NK-92 treated with Interleukin-12 subunit alpha and Interleukin-12 subunit beta, amount 100 ng/mL, for 24 hours (cell line): ENCODE results near the gene RNF217.

Experiments used
- DNase-seq: peaks from one replicate; lab custom pipeline; 2025; lab: John Stamatoyannopoulos, UW

RNF217 gene

GRCh38 chr6:124989136-124989983 is 27.1 kb downstream of the RNF217 start:
- DNase-seq = no peak

GRCh38 chr6:124990988-124991387 is 28.8 kb downstream of the RNF217 start:
- no peak for DNase-seq

- DNase-seq = no peak
Measured at GRCh38 chr6:124991764-124992295, 29.6 kb downstream of the RNF217 start.

- no peak for DNase-seq
Measured at GRCh38 chr6:124993327-124993726, 31.1 kb downstream of the RNF217 start.

- no peak for DNase-seq
Measured at GRCh38 chr6:124994648-124995047, 32.4 kb downstream of the RNF217 start.

- no peak for DNase-seq
Measured at GRCh38 chr6:124995131-124995530, 32.9 kb downstream of the RNF217 start.

- no peak for DNase-seq
Measured at GRCh38 chr6:124995645-124996325, 33.5 kb downstream of the RNF217 start.

- DNase-seq = no peak
Measured at GRCh38 chr6:124996411-124996810, 34.2 kb downstream of the RNF217 start.

GRCh38 chr6:124997196-124997875 is 35.1 kb downstream of the RNF217 start:
- no peak for DNase-seq

- no peak for DNase-seq
Measured at GRCh38 chr6:124999105-124999764, 37.0 kb downstream of the RNF217 start.

GRCh38 chr6:125001684-125002405 is 39.6 kb downstream of the RNF217 start:
- no peak for DNase-seq

- DNase-seq = no peak
Measured at GRCh38 chr6:125002406-125002741, 40.1 kb downstream of the RNF217 start.

- no peak for DNase-seq
Measured at GRCh38 chr6:125003070-125003469, 40.8 kb downstream of the RNF217 start.

- no peak for DNase-seq
Measured at GRCh38 chr6:125004198-125004597, 42.0 kb downstream of the RNF217 start.

GRCh38 chr6:125004797-125005595 is 42.8 kb downstream of the RNF217 start:
- DNase-seq = no peak

GRCh38 chr6:125008261-125008703 is 46.0 kb downstream of the RNF217 start:
- no peak for DNase-seq

GRCh38 chr6:125008957-125009356 is 46.7 kb downstream of the RNF217 start:
- DNase-seq = no peak

GRCh38 chr6:125009578-125009977 is 47.3 kb downstream of the RNF217 start:
- no peak for DNase-seq

- no peak for DNase-seq
Measured at GRCh38 chr6:125013938-125014660, 51.9 kb downstream of the RNF217 start.

GRCh38 chr6:125014661-125014957 is 52.4 kb downstream of the RNF217 start:
- DNase-seq = no peak
